GM18505 (cell line): ENCODE results near the gene OR11G2.
"Not testable (repeated sequence)": the region's sequence is repeated elsewhere in the genome, so short reads cannot be mapped to it uniquely, and the experiment has no call there.

ENCODE experiments used
- ATAC-seq: cut with Tn5 transposase; IDR thresholded peaks from one replicate; pipeline ENCODE4 v1.9.1; 2021; ENCODE audit not compliant: unreplicated experiment
- POLR2A ChIP-seq: IDR thresholded peaks from 4 replicates; pipeline ENCODE4 v1.6.1; 2011; ENCODE audit warnings: borderline replicate concordance; ENCODE audit not compliant: insufficient read depth, insufficient read length; ENCODE audit errors: extremely low read depth

The OR11G2 gene

DNA sequence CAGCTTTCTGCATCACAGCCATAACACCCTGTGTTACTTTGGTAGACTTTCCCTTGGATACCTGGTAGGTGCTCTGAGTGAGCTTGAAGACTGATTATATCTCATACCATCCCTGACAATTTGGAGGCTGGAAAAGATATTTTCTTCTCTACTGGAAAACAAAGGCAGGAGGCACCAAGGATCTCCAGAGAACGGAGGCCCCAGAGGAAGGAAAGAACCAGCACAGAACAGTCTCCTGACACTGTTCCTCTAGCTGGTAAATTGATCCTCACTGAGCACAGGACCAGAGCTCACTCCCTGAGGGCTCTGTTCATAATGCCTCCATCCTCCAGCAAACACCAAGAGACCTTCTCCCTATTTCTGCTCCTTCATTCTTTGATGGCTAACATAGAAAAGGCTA is at the start of gene OR11G2:
Gene OR11G2, plus strand, starts transcription at position 301 of the 400 bp plus-strand sequence. CDS start 6,542 bp downstream, outside the sequence.
- no peak for ATAC-seq
- no peak for TF ChIP-seq POLR2A

- no peak for TF ChIP-seq POLR2A
- no peak for ATAC-seq
These were observed 46.8 kb upstream of the OR11G2 start for GRCh38 chr14:20143911-20144310.

GRCh38 chr14:20144820-20145219 is 45.9 kb upstream of the OR11G2 start:
- no peak for TF ChIP-seq POLR2A
- no peak for ATAC-seq

DNA sequence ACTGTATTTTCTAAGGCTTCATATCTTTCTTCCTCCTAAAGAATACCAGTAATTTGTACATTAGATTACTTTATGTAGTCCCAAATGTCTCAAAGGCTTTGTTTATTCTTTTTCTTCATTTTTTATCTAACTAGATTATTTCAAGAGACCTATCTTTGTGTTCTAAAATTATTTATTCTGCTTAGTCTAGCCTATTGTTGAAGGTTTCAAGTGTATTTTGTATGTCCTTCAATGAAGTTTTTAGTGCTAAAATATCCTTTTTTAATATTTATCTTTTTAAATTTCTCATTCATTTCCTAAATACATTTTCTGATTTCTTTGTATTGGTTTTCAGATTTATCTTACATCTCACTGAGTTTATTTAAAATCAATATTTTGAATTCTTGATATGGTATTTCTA is 26.2 kb upstream of the OR11G2 start:
- TF ChIP-seq POLR2A: no peak

DNA sequence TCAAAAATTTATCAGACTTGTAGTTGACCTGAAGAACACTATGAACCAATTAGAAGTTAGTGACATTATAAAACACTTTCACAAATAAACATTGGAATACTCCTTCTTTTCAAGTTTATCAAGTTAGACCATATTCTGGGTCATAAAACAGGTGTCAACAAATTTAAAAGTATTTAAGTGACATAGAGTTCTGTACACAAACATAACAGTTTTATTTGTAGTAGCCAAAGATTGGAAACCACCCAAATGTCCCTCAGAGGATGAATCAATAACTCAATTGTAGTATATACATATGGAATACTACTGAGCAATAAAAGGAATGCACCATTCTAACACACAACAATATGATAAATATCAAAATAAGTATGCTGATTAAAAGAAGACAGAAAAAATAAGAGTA is 23.6 kb upstream of the OR11G2 start:
- TF ChIP-seq POLR2A: no peak
- no peak for ATAC-seq

More for the DNA sequence above, 26.2 kb upstream of the OR11G2 start:
- no peak for ATAC-seq

- not testable (repeated sequence) for ATAC-seq
These were observed 20.8 kb upstream of the OR11G2 start for GRCh38 chr14:20169852-20170251.

DNA sequence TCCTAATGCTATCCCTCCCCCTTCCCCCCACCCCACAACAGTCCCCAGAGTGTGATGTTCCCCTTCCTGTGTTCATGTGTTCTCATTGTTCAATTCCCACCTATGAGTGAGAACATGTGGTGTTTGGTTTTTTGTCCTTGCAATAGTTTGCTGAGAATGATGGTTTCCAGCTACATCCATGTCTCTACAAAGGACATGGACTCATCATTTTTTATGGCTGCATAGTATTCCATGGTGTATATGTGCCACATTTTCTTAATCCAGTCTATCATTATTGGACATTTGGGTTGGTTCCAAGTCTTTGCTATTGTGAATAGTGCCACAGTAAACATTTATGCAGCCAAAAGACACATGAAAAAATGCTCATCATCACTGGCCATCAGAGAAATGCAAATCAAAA is 16.5 kb upstream of the OR11G2 start:
- ATAC-seq: not testable (repeated sequence)

DNA sequence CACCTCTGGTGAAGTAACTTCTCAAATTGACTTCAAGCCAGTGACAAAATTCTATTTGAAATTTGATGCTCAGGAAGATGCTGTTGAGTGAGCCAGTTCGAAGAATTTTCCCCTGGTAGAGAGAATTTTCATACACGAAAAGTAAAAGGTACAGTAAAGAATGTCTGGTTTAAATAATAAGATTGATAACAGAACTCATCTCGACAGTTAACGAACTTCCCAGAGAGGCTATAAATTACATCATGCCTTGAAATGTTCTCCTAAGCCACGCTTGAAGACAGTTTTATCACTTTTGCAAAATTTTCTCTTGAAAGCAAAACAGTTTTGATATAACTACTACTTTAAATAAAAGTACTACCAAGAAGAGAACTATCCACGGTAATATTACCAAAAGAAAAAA is 14.4 kb upstream of the OR11G2 start:
- no peak for TF ChIP-seq POLR2A
- no peak for ATAC-seq

DNA sequence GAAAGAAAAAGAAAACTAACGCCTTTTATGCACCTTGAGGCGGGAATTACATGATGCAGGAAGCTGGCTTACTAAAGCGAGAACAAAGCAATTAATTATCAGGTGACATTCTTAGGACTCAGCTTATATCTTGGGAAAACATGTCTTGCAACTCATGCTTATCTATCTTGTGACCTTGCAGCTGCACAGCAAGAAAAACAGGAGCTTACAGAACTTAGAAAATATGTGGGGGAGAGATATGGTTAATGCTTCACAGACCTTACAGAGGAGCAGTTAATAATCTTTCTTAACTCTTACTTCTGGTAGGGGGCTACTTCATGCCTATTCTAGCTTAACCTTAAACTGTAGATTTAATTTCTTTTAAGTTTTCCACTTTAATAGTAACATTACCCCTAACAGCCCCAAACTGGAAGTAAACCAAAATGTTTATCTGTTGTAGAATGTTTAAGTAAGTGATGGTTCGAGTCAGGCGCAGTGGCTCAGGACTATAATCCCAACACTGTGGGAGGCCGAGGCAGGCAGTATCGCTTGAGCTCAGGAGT is 13.2 kb upstream of the OR11G2 start:
- no peak for ATAC-seq
- TF ChIP-seq POLR2A: no peak

DNA sequence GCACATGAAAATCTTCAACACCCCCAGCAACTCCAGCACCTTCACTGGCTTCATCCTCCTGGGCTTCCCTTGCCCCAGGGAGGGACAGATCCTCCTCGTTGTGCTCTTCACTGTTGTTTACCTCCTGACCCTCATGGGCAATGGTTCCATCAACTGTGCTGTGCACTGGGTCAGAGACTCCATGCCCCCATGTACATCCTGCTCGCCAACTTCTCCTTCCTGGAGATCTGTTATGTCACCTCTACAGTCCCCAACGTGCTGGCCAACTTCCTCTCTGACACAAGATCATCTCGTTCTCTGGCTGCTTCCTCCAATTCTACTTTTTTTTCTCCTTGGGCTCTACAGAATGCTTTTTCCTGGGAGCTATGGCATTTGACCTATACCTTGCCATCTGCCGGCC is 11.5 kb upstream of the OR11G2 start:
- no peak for ATAC-seq
- no peak for TF ChIP-seq POLR2A

DNA sequence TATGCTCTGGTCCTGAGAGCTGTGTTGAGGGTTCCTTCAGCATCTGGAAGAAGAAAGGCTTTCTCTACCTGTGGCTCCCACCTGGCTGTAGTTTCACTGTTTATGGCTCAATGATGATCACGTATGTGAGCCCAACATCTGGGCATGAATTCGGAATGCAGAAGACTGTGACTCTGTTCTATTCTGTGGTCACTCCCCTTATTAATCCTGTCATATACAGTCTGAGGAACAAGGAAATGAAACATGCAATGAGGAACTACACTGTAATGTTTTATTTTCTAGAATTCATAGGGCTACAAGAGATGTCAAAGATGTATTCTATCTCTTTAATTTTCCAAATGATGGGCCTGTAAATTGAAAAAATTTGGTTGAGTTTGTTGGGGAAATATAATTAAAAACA is 10.8 kb upstream of the OR11G2 start:
- no peak for ATAC-seq
- TF ChIP-seq POLR2A: no peak

DNA sequence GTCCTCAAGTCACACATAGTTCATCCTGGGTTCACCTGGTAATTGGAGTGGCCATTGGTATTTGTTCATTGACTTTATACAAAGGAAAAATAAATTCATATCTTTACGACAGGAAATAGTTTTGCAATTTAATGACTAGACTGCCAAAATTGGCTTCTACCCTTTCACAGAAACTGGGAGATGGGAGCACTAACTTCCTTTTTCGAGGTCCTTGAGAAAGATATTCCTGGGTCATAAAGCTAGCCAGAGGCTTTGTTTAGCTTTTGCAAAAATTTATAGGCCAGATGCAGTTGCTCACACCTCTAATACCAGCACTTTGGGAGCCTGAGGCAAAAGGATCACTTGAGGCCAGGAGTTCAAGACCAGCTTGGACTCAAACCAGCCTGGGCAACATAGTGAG is 10.2 kb upstream of the OR11G2 start:
- no peak for ATAC-seq
- no peak for TF ChIP-seq POLR2A

- no peak for ATAC-seq
These were observed 6.5 kb upstream of the OR11G2 start for GRCh38 chr14:20184181-20184580.

GRCh38 chr14:20191396-20191795 is 700 bp downstream of the OR11G2 start:
- no peak for TF ChIP-seq POLR2A
- ATAC-seq: no peak

More at GRCh38 chr14:20184181-20184580, 6.5 kb upstream of the OR11G2 start:
- no peak for TF ChIP-seq POLR2A

DNA sequence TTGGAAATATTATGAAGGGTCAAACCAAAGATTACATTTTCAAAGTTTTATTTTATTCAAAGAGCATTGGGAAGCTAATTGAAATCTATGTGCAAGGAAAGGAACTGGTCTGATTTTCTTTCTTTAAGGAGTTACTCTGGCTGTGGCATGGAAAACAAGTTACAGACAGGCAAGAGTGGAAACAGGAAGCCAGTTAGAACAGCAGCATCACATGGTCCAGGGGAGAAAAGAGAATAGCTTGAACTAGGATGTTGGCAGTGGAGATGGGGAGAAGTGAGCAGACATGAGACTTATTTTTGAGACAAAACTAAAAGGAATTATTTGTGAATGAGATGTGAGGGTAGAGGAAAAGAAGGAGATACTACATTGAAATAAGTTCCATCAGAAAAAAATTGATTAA is 3.4 kb downstream of the OR11G2 start:
- no peak for TF ChIP-seq POLR2A
- no peak for ATAC-seq

DNA sequence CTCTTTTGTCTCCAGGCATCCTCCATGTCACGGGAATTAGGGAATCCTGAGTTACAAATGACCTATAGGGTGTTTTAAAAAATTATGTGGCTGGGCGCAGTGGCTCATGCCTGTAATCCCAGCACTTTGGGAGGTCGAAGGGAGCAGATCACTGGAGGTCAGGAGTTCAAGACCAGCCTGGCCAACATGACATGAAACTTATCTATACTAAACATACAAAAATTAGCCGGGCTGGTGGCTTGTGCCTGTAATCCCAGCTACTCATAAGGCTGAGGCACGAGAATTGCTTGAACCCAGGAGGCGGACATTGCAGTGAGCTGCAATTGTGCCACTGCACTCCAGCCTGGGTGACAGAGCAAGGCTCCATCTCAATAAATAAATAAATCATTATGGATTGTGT is 4.5 kb downstream of the OR11G2 start:
- not testable (repeated sequence) for ATAC-seq
